Ovary (tissue), 3 donors: Measurements from ENCODE around the gene TSPAN5.

Source experiments
- EP300 ChIP-seq: sonication (generic); formaldehyde crosslinking; IDR thresholded peaks from one replicate; pipeline ENCODE4 v1.6.1; 2017; ENCODE audit warnings: antibody characterized with exemption
- POLR2A ChIP-seq: fragments of 450-650 bp; IDR thresholded peaks from one replicate; pipeline ENCODE4 v1.6.1; 2017; ENCODE audit warnings: antibody characterized with exemption, mild to moderate bottlenecking, moderate library complexity
- TF ChIP-seq, protein P1 (sequence below), 3 donors: fragments of 450-650 bp in 2 of 3; fragments of 200-600 bp in 1 of 3; IDR thresholded peaks; one replicate each; pipeline versions ENCODE4 v1.5.1 to v1.8.0; 2016 to 2022; ENCODE audit warnings: antibody characterized with exemption in 3 of 3, mild to moderate bottlenecking in 1 of 3
- donor health status: DM: no; HTN: no; CAD: no.

DNA sequence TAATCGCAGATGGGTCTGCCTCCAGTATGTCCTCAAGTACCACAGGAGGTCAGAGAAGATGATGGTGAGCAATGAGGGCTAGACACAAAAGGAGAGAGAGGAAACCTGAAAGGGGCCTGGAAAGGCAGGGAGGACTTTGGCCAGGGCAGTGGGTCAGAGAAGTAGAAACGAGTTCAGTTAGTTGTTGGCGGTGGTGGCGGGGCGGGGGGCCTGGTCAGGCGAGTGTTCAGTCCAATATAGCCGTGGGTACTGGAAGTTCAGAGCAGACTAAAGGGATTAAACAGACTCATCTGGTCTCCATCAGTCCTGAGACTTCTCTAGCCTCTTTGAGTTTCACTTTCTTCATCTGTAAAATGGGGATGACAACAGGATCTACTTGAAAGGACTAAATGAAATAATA, 90.8 kb downstream of the TSPAN5 start:
- TF ChIP-seq, protein P1, sequence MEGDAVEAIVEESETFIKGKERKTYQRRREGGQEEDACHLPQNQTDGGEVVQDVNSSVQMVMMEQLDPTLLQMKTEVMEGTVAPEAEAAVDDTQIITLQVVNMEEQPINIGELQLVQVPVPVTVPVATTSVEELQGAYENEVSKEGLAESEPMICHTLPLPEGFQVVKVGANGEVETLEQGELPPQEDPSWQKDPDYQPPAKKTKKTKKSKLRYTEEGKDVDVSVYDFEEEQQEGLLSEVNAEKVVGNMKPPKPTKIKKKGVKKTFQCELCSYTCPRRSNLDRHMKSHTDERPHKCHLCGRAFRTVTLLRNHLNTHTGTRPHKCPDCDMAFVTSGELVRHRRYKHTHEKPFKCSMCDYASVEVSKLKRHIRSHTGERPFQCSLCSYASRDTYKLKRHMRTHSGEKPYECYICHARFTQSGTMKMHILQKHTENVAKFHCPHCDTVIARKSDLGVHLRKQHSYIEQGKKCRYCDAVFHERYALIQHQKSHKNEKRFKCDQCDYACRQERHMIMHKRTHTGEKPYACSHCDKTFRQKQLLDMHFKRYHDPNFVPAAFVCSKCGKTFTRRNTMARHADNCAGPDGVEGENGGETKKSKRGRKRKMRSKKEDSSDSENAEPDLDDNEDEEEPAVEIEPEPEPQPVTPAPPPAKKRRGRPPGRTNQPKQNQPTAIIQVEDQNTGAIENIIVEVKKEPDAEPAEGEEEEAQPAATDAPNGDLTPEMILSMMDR (IDR thresholded peaks at IDR 0.05): no peak
- TF ChIP-seq EP300 (no peak), POLR2A (no peak)
